Activated T-cell treated with anti-CD3 and anti-CD28 coated beads, Interleukin-2, amount 50 U/mL, for 24 hours (primary cell): ENCODE results near the gene TRABD2B.

Experiments
- DNase-seq: peaks from one replicate; pipeline ENCODE4 v3.0.0-alpha.2; 2020
- H3K27ac Mint-ChIP-seq: 2 replicates; pipeline ENCODE4 v1.8.0; 2020; ENCODE audit warnings: mild to moderate bottlenecking, mixed read lengths
- H3K27me3 Mint-ChIP-seq: 2 replicates; pipeline ENCODE4 v1.8.0; 2020; ENCODE audit warnings: mixed read lengths
- H3K36me3 Mint-ChIP-seq: 2 replicates; pipeline ENCODE4 v1.8.0; 2020; ENCODE audit warnings: low read depth, mixed read lengths
- H3K4me1 Mint-ChIP-seq: 2 replicates; pipeline ENCODE4 v1.8.0; 2020; ENCODE audit warnings: low read depth, mixed read lengths
- H3K4me3 Mint-ChIP-seq: 2 replicates; pipeline ENCODE4 v1.8.0; 2020; ENCODE audit warnings: mild to moderate bottlenecking, moderate library complexity, mixed read lengths
- H3K9me3 Mint-ChIP-seq: 2 replicates; pipeline ENCODE4 v1.8.0; 2020; ENCODE audit warnings: mixed read lengths

The TRABD2B gene

DNA sequence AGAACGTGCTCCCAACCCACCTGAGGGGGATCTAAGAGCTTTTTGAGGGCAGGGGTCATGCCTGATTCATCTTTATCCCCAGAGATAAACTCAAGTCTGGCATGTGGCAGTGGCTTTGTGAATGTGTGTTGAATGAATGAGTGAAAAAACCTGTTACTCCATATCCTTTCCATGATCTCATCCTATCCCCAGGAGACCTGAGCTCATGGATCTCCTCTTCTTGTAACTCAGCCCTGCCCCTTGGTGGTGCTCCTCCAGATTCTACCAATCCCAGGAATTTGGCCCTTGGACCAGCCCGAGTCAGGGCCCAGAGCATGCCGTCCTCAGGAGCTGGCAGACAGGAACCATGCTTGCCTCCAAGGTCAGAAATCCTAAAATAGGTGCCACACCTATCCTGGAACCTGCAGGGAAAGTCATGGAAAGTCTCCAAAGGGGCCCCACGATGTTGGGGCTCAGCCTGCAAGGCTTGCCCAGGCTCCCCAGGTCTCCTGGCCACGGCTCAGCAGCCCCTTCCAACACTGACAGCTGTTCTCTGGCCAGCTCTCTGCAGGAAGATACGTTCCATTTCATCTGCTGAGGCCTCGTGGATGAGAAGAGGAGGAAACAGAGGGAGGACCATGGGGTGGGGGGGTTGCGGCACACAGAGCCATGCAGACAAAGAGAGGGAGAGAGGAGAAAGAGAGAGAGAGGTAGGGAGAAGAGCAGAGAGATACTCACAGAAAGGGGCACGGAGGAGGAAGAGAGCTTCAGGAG, 214.6 kb downstream of the TRABD2B start:
- no peaks in the 10 kb centered on the region for H3K9me3 Mint-ChIP-seq
- DNase-seq = no peak

DNA sequence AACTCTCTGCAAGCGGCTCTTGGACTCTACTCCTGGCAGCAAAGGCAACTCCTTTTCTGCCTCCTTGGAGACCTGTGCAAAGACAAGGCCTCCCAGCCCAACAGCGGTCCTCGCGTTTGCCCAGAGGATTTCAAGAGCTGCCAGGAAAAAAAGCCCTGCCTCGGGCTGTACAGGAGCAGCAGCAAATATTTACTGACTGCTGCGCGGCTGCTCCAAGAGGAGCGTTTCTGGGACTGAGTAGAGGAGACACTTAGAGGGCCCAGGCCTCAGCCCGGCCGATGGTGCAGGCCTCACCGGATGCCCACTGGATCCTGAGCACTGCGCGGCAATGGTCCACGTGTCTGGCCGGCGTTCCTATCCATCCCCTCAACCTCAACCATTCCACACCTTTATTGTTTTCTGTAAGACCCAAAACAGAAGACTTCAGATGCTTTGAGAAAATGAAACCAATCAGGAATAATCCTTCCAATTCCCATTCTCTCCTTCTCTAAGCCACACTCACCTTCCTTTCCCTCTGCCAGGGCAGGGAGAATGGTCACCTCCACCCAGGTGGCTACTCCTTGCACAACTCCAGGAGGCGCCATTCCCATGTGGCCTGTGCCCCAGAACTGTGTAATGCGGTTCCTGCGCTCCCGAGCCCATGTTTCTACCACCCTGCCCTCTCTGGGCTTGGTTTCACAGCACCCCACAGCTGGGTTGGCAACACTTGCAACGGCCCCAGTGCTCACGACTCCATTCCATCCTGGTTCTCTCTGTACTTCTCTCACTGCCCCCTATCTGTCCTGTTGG, 215.8 kb downstream of the TRABD2B start:
- no peak overlapping the region for H3K27ac Mint-ChIP-seq
- H3K9me3 Mint-ChIP-seq = no peaks in the 10 kb centered on the region
- H3K4me1 Mint-ChIP-seq = no peaks in the 10 kb centered on the region
- no peaks in the 10 kb centered on the region for H3K36me3 Mint-ChIP-seq
- peaks cover 4% of the 10 kb centered on the region for H3K27me3 Mint-ChIP-seq
- no peak overlapping the region for H3K4me3 Mint-ChIP-seq
- DNase-seq = no peak

More for the DNA sequence above, 214.6 kb downstream of the TRABD2B start:
- Mint-ChIP-seq H3K36me3 (no peaks in the 10 kb centered on the region), H3K27ac (no peak overlapping the region), H3K4me1 (no peaks in the 10 kb centered on the region), H3K4me3 (no peak overlapping the region), H3K27me3 (peaks cover 4% of the 10 kb centered on the region)

DNA sequence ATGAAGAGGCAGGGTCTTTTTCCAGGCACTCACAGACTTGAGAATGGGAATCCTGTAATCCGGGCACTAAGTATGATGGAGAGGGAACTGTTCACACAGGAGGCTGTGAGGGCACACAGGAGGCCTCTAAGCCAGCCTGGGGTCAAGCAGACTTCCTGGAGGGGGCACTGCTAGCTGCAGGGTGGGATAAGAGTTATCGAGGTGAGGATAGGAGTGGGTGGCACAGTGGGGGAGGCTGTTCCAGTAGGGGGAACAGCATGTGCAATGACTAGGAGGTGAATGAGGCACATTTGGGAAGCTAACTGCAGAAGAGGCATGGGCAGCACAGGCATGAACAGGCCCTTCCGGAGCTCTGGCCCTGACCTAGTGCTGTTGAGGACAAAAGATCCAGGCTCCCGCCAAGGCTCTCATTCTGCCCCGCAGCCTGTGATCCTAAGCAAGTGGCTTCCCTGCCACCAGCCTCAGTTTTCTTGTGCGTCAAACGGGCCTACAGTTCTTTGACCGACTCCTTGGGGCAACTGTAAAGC, 216.7 kb downstream of the TRABD2B start:
- Mint-ChIP-seq H3K9me3 (no peaks in the 10 kb centered on the region), H3K36me3 (no peaks in the 10 kb centered on the region), H3K4me3 (no peak overlapping the region), H3K27ac (no peak overlapping the region), H3K4me1 (no peaks in the 10 kb centered on the region), H3K27me3 (peaks cover 4% of the 10 kb centered on the region)
- DNase-seq = no peak

DNA sequence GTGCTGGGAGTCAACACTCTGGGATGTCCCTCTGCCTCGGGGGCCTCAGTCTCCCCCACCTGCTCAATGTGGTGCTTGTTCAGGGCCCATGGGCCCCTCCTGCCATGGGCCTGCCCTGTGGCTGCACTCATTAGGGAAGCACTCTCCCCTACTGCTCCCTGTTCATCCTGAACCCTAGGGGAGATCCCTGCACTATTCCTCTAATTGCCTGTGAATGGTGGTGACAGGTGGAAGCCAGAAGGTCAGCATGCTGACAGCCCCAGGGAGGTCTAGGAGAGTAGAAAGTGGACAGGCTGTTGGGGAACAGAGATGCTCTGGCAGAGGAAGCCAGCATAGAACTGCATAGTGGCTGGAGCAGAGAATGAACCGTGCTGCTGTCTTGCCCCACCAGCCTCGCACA, 217.6 kb downstream of the TRABD2B start:
- no peaks in the 10 kb centered on the region for H3K4me1 Mint-ChIP-seq
- DNase-seq = no peak
- H3K36me3 Mint-ChIP-seq = no peaks in the 10 kb centered on the region
- no peaks in the 10 kb centered on the region for H3K9me3 Mint-ChIP-seq
- H3K4me3 Mint-ChIP-seq = no peak overlapping the region
- peaks cover 4% of the 10 kb centered on the region for H3K27me3 Mint-ChIP-seq
- H3K27ac Mint-ChIP-seq = no peak overlapping the region

DNA sequence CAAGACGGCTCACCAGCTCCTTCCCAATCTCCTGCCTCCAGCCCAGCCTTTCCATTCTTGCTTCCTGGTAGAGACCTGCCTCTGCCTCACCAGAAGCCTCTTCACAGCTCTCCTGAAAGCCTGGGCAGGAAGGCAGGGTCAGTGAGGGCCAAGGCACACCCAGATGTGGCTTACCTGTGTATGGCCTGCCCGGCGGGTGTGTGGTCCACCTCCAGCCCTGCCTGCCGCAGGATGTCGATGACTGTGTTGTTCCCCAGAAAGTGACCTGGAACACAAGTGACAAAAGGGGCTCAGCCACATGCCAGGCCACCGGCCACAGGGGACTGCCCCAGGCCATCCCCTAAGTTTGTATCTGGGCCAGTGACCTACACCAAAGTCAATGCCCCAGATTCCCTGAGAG, 218.9 kb downstream of the TRABD2B start:
- H3K36me3 Mint-ChIP-seq = no peaks in the 10 kb centered on the region
- DNase-seq = no peak
- no peaks in the 10 kb centered on the region for H3K4me1 Mint-ChIP-seq
- H3K27ac Mint-ChIP-seq = no peak overlapping the region
- H3K4me3 Mint-ChIP-seq = no peak overlapping the region
- H3K9me3 Mint-ChIP-seq = no peaks in the 10 kb centered on the region
- H3K27me3 Mint-ChIP-seq = peaks cover 4% of the 10 kb centered on the region

DNA sequence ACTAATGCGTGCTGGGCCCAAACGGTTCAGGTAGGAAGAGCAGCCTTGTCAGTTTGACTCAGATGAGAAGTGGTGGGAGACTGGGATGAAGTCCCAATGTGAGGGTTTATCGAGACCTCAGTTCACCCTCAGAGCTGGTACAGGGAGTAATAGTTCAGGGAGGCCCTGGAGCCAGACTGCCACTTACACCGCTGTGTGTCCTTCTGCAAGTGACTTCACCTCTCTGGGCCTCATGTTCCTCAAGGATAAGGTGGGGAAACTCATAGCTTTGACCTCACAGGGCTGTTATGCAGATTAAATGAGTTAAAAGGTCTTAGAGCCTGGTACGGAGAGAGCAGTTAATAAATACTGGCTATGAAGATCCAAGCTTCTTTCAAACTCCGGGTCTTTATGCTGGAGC, 219.9 kb downstream of the TRABD2B start:
- no peak for DNase-seq
- H3K36me3 Mint-ChIP-seq = no peaks in the 10 kb centered on the region
- no peak overlapping the region for H3K4me3 Mint-ChIP-seq
- peaks cover 4% of the 10 kb centered on the region for H3K27me3 Mint-ChIP-seq
- no peaks in the 10 kb centered on the region for H3K9me3 Mint-ChIP-seq
- H3K27ac Mint-ChIP-seq = no peak overlapping the region
- H3K4me1 Mint-ChIP-seq = no peaks in the 10 kb centered on the region

DNA sequence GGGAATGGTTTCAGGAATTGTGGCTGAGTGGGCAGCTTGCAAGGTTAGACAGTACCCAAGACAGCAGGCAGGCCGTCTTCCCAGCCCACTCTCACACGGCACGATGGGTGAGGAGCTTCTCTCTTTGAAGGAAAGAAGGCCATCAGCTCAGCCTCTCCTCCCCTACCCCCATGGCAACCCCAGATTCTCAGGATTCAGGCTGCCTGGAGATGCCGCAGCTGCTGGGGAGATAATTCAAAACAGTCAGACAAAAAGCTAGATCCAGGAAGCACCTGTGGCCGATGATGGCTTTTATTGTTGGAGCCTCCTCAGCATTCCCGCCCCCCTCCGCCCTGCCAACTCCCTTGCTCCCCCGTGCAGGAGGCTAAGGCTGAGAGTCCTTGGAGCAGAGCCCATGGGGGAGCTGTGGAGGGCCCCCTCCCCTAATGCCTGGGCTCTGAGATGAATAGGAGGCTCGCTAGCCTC, 220.5 kb downstream of the TRABD2B start:
- H3K27ac Mint-ChIP-seq = no peak overlapping the region
- H3K4me1 Mint-ChIP-seq = no peaks in the 10 kb centered on the region
- H3K9me3 Mint-ChIP-seq = no peaks in the 10 kb centered on the region
- H3K4me3 Mint-ChIP-seq = no peak overlapping the region
- H3K36me3 Mint-ChIP-seq = no peaks in the 10 kb centered on the region
- DNase-seq = no peak
- H3K27me3 Mint-ChIP-seq = peaks cover 2% of the 10 kb centered on the region

DNA sequence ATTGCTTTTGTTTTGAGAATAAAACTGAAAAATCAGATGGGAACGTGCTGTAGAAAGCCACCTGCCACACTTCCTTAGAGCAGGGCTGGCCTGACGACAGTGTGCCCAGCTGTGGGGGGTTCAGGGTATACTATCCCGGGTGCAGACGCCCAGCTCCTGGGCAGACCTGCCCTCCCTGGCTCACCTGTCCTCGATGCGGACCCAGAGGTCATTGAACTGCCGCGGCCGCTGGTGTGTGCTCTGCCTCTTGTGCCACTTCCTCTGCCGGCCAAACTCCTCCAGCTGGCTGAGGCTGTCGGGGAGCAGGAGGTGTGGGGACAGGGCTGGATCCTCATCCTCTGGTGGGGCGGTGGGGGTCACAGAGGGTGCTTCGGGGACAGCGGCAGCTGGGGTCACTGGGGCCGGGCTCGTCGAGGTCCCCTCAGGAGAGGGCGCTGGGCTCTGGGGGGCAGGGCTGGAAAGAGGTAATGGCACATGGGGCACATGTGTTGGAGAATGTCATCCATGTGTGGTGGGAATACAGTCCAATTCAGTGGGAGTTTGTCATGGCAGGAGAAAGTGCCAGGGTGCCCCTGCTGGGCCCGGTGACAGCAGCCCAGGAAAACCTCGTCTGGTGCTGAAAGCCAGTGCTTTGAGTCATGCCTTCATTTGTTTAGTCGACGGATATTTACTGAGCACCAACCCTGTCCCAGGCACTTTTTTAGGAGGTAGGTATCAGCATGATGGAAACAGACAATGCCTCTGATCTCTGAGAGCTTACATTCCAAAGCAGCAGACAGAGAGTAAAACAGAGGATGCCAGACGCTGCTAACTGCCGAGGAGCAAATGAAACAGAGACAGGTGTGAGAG, 222.0 kb downstream of the TRABD2B start:
- DNase-seq = no peak
- H3K36me3 Mint-ChIP-seq = no peaks in the 10 kb centered on the region
- no peaks in the 10 kb centered on the region for H3K9me3 Mint-ChIP-seq
- H3K27ac Mint-ChIP-seq = no peak overlapping the region
- no peaks in the 10 kb centered on the region for H3K27me3 Mint-ChIP-seq
- H3K4me1 Mint-ChIP-seq = no peaks in the 10 kb centered on the region
- no peak overlapping the region for H3K4me3 Mint-ChIP-seq

DNA sequence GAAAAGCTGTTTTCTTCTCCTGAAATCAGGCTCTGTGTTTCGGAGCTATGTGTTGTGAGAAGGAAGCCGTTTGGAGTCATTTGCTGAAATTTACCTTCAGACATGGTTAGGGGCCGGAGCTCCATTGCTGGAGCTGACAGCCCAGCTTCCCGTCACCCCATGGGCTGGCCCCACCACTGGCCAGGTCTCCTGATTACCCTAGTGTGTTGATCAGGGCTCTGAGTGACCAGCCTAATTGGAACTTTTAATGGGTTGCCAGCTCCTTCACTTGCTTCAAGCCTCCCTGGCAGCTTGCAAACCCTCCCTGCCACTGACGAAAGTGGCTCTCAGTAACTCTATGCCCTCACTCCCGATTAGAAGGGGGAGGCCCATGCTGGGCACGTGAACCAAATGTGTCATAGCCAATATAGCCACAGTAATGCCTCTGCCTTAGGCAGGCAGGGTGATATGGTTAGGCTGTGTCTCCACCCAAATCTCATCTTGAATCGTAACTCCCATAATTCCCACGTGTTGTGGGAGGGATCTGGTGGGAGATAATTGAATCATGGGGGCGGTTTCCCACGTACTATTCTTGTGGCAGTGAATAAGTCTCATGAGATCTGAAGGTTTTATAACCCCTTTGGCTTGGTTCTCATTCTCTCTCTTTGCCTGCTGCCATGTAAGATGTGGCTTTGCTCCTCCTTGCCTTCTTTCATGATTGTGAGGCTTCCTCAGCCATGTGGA, 224.1 kb downstream of the TRABD2B start:
- Mint-ChIP-seq H3K4me3 (no peak overlapping the region), H3K36me3 (no peaks in the 10 kb centered on the region), H3K27me3 (no peaks in the 10 kb centered on the region), H3K27ac (no peak overlapping the region), H3K4me1 (no peaks in the 10 kb centered on the region), H3K9me3 (no peaks in the 10 kb centered on the region)
- no peak for DNase-seq

DNA sequence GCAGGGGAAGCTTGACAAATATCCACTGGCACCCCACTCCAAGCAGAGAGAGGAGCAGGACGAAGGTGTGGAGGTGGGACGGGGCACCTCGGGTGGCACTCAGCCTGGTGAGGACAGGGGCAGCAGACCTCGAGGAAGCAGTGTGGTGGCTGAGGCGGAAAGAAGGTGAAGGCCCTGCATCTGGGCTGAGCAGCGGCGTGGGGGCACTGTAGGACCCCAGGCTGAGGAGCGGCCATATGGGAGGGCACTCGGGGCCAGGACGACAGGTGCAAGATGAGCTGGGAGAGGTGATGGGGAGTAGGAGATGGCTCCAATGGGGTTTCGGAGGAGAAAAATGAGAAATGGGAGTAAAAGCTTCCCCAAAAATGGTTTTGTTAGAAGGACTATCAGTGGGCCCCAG, 224.9 kb downstream of the TRABD2B start:
- Mint-ChIP-seq H3K27me3 (no peaks in the 10 kb centered on the region), H3K4me3 (no peak overlapping the region), H3K36me3 (no peaks in the 10 kb centered on the region), H3K4me1 (no peaks in the 10 kb centered on the region), H3K9me3 (no peaks in the 10 kb centered on the region), H3K27ac (no peak overlapping the region)
- DNase-seq = no peak

DNA sequence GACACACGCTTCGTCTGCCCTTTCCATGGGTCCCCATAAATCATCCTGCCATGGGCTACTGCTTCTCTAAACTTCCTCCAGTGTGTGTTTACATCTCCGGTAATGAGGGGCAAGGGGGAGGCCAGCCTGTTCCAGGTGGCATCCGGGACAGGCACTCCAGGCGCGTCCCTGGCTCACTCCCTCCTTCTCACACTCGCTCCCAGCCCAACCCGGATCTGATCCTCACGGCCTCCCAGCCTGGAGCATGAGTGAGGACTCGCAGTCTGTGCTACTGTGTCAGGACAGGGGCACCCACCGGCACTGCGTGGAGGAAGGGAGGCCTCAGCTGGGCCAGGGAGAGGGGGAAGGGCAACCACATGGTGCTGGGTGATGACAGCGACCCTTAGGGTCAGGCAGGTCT, 225.4 kb downstream of the TRABD2B start:
- Mint-ChIP-seq H3K9me3 (no peaks in the 10 kb centered on the region), H3K4me3 (no peak overlapping the region), H3K36me3 (no peaks in the 10 kb centered on the region), H3K27ac (no peak overlapping the region), H3K27me3 (no peaks in the 10 kb centered on the region), H3K4me1 (no peaks in the 10 kb centered on the region)
- no peak for DNase-seq

DNA sequence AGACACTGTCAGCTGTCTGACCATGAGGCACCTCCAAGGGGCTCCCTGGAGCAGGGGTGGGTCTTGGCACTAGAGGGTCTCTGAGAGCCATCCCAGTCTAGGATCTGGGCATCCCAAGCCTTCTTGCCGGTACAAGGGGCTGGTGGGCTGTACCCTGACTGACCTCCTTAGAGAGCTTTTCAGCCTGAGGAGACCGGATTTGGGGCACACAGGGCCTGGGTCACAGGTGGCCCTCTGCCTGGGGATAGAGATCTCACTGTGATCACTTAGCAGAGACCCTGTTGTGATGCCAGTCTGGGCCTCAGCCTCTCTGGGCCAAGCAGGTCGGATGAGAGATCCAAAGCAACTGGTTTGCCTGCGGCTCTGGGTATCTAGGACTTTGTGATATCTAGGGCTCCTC, 227.2 kb downstream of the TRABD2B start:
- Mint-ChIP-seq H3K9me3 (no peaks in the 10 kb centered on the region), H3K4me3 (no peak overlapping the region), H3K36me3 (no peaks in the 10 kb centered on the region), H3K4me1 (no peaks in the 10 kb centered on the region), H3K27ac (no peak overlapping the region), H3K27me3 (no peaks in the 10 kb centered on the region)
- DNase-seq = no peak

DNA sequence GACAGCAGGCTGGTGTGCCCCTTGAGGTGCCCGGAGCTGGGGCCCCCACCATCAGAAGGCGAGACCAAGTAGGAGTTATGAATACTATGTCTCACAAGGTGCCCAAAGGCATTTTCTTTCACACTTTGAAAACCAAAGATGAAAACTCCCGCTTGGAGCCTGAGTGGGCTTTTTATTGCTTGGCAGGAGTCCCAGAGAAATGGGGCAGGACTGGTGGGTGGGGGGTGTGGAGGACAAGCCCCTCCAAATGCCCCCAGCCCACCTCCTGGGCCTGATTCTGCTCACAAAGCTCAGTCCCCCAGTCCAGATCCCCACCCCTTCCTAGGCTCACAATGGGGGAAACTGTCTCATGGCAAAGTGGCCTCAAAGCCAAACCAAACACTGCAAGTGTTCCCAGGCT, 227.9 kb downstream of the TRABD2B start:
- Mint-ChIP-seq H3K27me3 (no peaks in the 10 kb centered on the region), H3K27ac (no peak overlapping the region), H3K9me3 (no peaks in the 10 kb centered on the region), H3K4me3 (no peak overlapping the region), H3K36me3 (no peaks in the 10 kb centered on the region), H3K4me1 (no peaks in the 10 kb centered on the region)
- DNase-seq = no peak

DNA sequence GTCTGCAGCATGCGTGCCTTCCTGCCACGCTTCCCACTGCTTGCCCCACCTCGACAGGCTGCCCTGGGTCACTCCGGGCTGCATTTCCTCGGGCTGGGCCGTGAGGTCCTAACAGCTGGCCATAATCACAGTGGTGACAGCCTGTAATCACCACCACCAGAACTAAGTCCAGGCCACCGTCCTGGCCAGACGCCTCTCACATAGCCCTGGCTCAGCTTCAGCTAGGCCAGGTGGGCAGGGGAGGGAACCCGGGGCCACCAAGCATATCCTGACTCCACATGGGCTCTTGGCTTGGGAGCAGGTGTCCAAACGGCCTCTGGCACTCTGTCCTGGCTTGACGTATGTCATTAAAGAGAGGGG, 229.5 kb downstream of the TRABD2B start:
- no peak overlapping the region for H3K4me3 Mint-ChIP-seq
- H3K27me3 Mint-ChIP-seq = no peaks in the 10 kb centered on the region
- no peak overlapping the region for H3K27ac Mint-ChIP-seq
- H3K36me3 Mint-ChIP-seq = no peaks in the 10 kb centered on the region
- no peaks in the 10 kb centered on the region for H3K4me1 Mint-ChIP-seq
- no peak for DNase-seq
- no peaks in the 10 kb centered on the region for H3K9me3 Mint-ChIP-seq
